HepG2 (cell line): ENCODE data around the gene RMI2. TPM values are rescaled to one million over a fixed set of nuclear protein-coding genes. Genes with fewer than 3 reads are reported as not detected.

Experiments
- ARID2 ChIP-seq: sonication (generic); formaldehyde crosslinking; IDR thresholded peaks from 2 replicates; pipeline ENCODE4 v1.8.1; 2022; ENCODE audit warnings: mild to moderate bottlenecking, missing genetic modification reagents, borderline replicate concordance
- ATAD3A ChIP-seq: sonication (generic); formaldehyde crosslinking; IDR thresholded peaks from 2 replicates; pipeline ENCODE4 v1.4.0; 2020; ENCODE audit warnings: missing genetic modification reagents
- CSRNP2 ChIP-seq: sonication (generic); formaldehyde crosslinking; conservative IDR thresholded peaks from 2 replicates; pipeline ENCODE4 v1.8.0; 2022; ENCODE audit warnings: low read depth, missing genetic modification reagents
- GTF3A ChIP-seq: sonication (generic); formaldehyde crosslinking; conservative IDR thresholded peaks from 2 replicates; pipeline ENCODE4 v1.4.0; 2020; ENCODE audit warnings: mild to moderate bottlenecking, missing genetic modification reagents
- JUNB ChIP-seq: sonication (generic); formaldehyde crosslinking; IDR thresholded peaks from 2 replicates; pipeline ENCODE4 v1.8.0; 2022; ENCODE audit warnings: missing genetic modification reagents, mild to moderate bottlenecking, borderline replicate concordance
- KLF6 ChIP-seq: IDR thresholded peaks from 2 replicates; pipeline ENCODE4 v1.8.0; 2016; ENCODE audit warnings: missing biosample characterization, missing genetic modification reagents
- MAF1 ChIP-seq: sonication (generic); formaldehyde crosslinking; IDR thresholded peaks from 2 replicates; pipeline ENCODE4 v1.5.0; 2020; ENCODE audit warnings: missing genetic modification reagents, borderline replicate concordance
- NFE2L1 ChIP-seq: sonication (generic); formaldehyde crosslinking; IDR thresholded peaks from 2 replicates; pipeline ENCODE4 v1.4.0; 2020; ENCODE audit warnings: missing genetic modification reagents, mild to moderate bottlenecking, borderline replicate concordance
- PAWR ChIP-seq: sonication (generic); formaldehyde crosslinking; IDR thresholded peaks from 2 replicates; pipeline ENCODE4 v1.4.0; 2020; ENCODE audit warnings: missing genetic modification reagents, mild to moderate bottlenecking, borderline replicate concordance
- POGK ChIP-seq: sonication (generic); formaldehyde crosslinking; conservative IDR thresholded peaks from 2 replicates; pipeline ENCODE4 v1.8.0; 2022; ENCODE audit warnings: mild to moderate bottlenecking, moderate library complexity, missing genetic modification reagents
- SRF ChIP-seq: IDR thresholded peaks from 2 replicates; pipeline ENCODE4 v1.6.1; 2011; ENCODE audit warnings: mild to moderate bottlenecking, low read depth, low read length, moderate library complexity
- ZMYM4 ChIP-seq: sonication (generic); formaldehyde crosslinking; IDR thresholded peaks from 2 replicates; pipeline ENCODE4 v1.8.1; 2023; ENCODE audit warnings: mild to moderate bottlenecking, missing genetic modification reagents
- ZNF275 ChIP-seq: sonication (generic); formaldehyde crosslinking; IDR thresholded peaks from 2 replicates; pipeline ENCODE4 v1.8.0; 2022; ENCODE audit warnings: missing genetic modification reagents, mild to moderate bottlenecking, inconsistent platforms, borderline replicate concordance
- ZNF768 ChIP-seq: sonication (generic); formaldehyde crosslinking; IDR thresholded peaks from 2 replicates; pipeline ENCODE4 v1.4.0; 2020; ENCODE audit warnings: missing genetic modification reagents
- ZNF816 ChIP-seq: sonication (generic); formaldehyde crosslinking; IDR thresholded peaks from 2 replicates; pipeline ENCODE4 v1.8.0; 2022; ENCODE audit warnings: missing genetic modification reagents, mild to moderate bottlenecking, borderline replicate concordance
- ZSCAN21 ChIP-seq: sonication (generic); formaldehyde crosslinking; IDR thresholded peaks from 2 replicates; pipeline ENCODE4 v1.8.0; 2022; ENCODE audit warnings: mild to moderate bottlenecking, missing genetic modification reagents, moderate library complexity, borderline replicate concordance
- ZZZ3 ChIP-seq: sonication (generic); formaldehyde crosslinking; IDR thresholded peaks from 2 replicates; pipeline ENCODE4 v1.4.0; 2020; ENCODE audit warnings: missing genetic modification reagents, mild to moderate bottlenecking, borderline replicate concordance
- polyA plus RNA-seq, 8 experiments: library from polyadenylated mRNA; depleted of rRNA in 3 of 8; stranded (reverse) in 7 of 8; unstranded in 1 of 8; fragments of >200 nt; fragmentation: Illumina TruSeq in 4 of 8; extraction: Trizol in 4 of 8; gene quantifications; 2 replicates each; pipeline versions ENCODE4 v1.2.1 to v1.2.3, GENCODE V29; 2011 to 2016; ENCODE audit warnings: low read depth in 4 of 8, missing spikeins in 1 of 8, mixed read lengths in 1 of 8; ENCODE audit not compliant: insufficient read depth in 1 of 8
- total RNA-seq, 5 experiments: library from RNA; depleted of rRNA; stranded (reverse); fragments of >200 nt; fragmentation: Illumina TruSeq; extraction: Trizol; gene quantifications; 2 replicates each; pipeline ENCODE4 v1.2.3, GENCODE V29; 2016; ENCODE audit warnings: low read depth in 1 of 5
- TF ChIP-seq, protein P1 (sequence below), 2 experiments: sonication (generic) in 1 of 2; formaldehyde crosslinking in 1 of 2; IDR thresholded peaks; 2 replicates each; pipeline versions ENCODE4 v1.4.0 to v1.6.1; 2016 to 2020; ENCODE audit warnings: borderline replicate concordance in 1 of 2, low read depth in 1 of 2, mild to moderate bottlenecking in 1 of 2, missing genetic modification reagents in 1 of 2

RMI2 gene
- total and polyA plus RNA-seq, 2 of the 13 experiments (the other 11 are each of a cell fraction or from before 2014, with no cell fraction given): 24.5 to 55.7 TPM

DNA sequence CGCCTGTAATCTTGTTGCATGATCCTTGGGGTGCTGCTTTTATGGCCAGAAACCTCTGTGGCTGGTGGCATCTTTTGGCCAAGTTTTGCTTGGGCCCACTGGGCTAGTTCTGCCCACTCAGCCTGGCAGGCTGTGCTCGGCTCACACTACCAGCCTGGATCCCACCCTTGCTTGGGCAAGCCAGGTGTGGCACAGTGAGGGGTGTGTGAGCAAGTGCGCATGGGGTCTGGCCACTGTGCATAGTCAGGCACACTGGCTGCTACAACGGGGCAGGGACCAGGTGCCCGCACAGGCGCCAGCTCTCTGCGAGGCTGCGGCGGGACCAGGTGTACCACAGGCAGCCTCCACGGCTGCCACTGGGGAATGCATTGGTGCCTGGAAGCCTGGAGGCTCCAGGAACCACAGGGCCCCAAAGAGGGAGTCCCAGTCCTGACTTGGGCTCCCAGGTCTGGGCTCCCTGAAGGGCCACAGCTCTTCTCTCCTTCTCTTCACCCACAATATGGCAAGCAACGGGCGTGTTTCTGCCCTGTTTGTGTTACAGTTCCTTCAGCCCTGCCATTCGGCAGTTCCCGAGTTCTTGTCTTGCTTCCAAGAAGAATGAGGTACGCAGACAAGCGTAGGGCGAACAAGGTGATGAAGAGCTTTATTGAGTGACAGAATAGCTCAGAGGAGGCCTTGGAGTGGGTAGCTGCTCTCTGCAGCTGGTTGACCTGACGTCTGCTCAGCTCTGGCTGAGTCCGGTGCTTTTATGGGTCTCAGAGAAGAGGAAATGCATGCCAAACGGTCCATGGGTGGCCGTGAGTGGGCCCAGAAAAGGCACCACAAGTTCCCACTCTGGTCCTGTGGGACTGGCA, 37.4 kb upstream of the RMI2 start (continued):
- TF ChIP-seq GTF3A (peak; percentile 83; the same call in 1 of the 2 replicates), ATAD3A (peak; percentile 59; the same call in 1 of the 2 replicates), ZSCAN21 (CRISPR knock-in tag) (peak; percentile 89), ZZZ3 (CRISPR knock-in tag) (peak; percentile 61; the same call in 1 of the 2 replicates), PAWR (CRISPR knock-in tag) (0 out of 2 replicates have a peak, but pooled peaks have one; percentile 81), ARID2 (CRISPR knock-in tag) (no peak), ZNF768 (CRISPR knock-in tag) (peak; percentile 34; the same call in 1 of the 2 replicates), NFE2L1 (CRISPR knock-in tag) (peak; percentile 17; the same call in 1 of the 2 replicates), KLF6 (CRISPR knock-in tag) (0 out of 2 replicates have a peak, but pooled peaks have one; percentile 11), POGK (CRISPR knock-in tag) (0 out of 2 replicates have a peak, but pooled peaks have one; percentile 10), MAF1 (CRISPR knock-in tag) (0 out of 2 replicates have a peak, but pooled peaks have one; percentile 3), SRF (no peak), JUNB (CRISPR knock-in tag) (no peak), ZNF275 (CRISPR knock-in tag) (no peak), ZMYM4 (CRISPR knock-in tag) (no peak), CSRNP2 (CRISPR knock-in tag) (no peak), ZNF816 (no peak)
- TF ChIP-seq, protein P1, sequence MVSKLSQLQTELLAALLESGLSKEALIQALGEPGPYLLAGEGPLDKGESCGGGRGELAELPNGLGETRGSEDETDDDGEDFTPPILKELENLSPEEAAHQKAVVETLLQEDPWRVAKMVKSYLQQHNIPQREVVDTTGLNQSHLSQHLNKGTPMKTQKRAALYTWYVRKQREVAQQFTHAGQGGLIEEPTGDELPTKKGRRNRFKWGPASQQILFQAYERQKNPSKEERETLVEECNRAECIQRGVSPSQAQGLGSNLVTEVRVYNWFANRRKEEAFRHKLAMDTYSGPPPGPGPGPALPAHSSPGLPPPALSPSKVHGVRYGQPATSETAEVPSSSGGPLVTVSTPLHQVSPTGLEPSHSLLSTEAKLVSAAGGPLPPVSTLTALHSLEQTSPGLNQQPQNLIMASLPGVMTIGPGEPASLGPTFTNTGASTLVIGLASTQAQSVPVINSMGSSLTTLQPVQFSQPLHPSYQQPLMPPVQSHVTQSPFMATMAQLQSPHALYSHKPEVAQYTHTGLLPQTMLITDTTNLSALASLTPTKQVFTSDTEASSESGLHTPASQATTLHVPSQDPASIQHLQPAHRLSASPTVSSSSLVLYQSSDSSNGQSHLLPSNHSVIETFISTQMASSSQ (IDR thresholded peaks at IDR 0.05; ENCODE audit: low read depth): no peak
- TF ChIP-seq, protein P1 (CRISPR knock-in tag; IDR thresholded peaks at IDR 0.05; ENCODE audit: borderline replicate concordance): peak; percentile 39; the same call in 1 of the 2 replicates
